WTC11 (cell line): Measurements from ENCODE around the gene SRI. TPM values are rescaled to one million over a fixed set of nuclear protein-coding genes. Genes with fewer than 3 reads are reported as not detected.

Experiments
- ATAC-seq: fragments of 200-7000 bp; cut with Tn5 transposase; 2 replicates; pipeline ENCODE4 v1.10.0; 2021; ENCODE audit warnings: mild to moderate bottlenecking, moderate library complexity
- CTCF ChIA-PET: fragments of 300-600 bp; sonication (Branson Sonifier 250); formaldehyde crosslinking; loops from one replicate; lab custom pipeline; 2021; ENCODE audit warnings: antibody characterized with exemption; lab: Charles Lee
- POLR2A ChIA-PET: fragments of 350-600 bp; sonication (Branson Sonifier 250); formaldehyde crosslinking; loops from one replicate; lab custom pipeline; 2021; ENCODE audit warnings: antibody characterized with exemption; lab: Charles Lee
- DNase-seq: peaks from one replicate; pipeline ENCODE4 v3.0.0; 2021; ENCODE audit warnings: low spot score
- H3K27ac Mint-ChIP-seq: 2 replicates; pipeline ENCODE4 v1.8.0; 2021; ENCODE audit warnings: mixed read lengths
- H3K27me3 Mint-ChIP-seq: 2 replicates; pipeline ENCODE4 v1.8.0; 2021; ENCODE audit warnings: low read depth, mild to moderate bottlenecking, moderate library complexity, mixed read lengths
- H3K36me3 Mint-ChIP-seq: 2 replicates; pipeline ENCODE4 v1.8.0; 2021; ENCODE audit warnings: mixed read lengths
- H3K4me1 Mint-ChIP-seq: 2 replicates; pipeline ENCODE4 v1.8.0; 2022; ENCODE audit warnings: mixed read lengths
- H3K4me3 Mint-ChIP-seq: 2 replicates; pipeline ENCODE4 v1.8.0; 2021; ENCODE audit warnings: mild to moderate bottlenecking, moderate library complexity, mixed read lengths
- H3K9me3 Mint-ChIP-seq: 2 replicates; pipeline ENCODE4 v1.8.0; 2021; ENCODE audit warnings: mixed read lengths
- ATF1 ChIP-seq: sonication (generic); formaldehyde crosslinking; IDR thresholded peaks from 2 replicates; pipeline ENCODE4 v1.8.1; 2023; ENCODE audit warnings: mild to moderate bottlenecking, moderate library complexity, missing genetic modification reagents
- FOXK1 ChIP-seq: sonication (generic); formaldehyde crosslinking; IDR thresholded peaks from 2 replicates; pipeline ENCODE4 v1.8.0; 2022; ENCODE audit warnings: mild to moderate bottlenecking, moderate library complexity, missing genetic modification reagents
- GTF2I ChIP-seq: fragments of 250-450 bp; sonication (Bioruptor Pico); conservative IDR thresholded peaks from 2 replicates; pipeline ENCODE4 v1.4.0; 2021; ENCODE audit warnings: mild to moderate bottlenecking
- JAZF1 ChIP-seq: fragments of 250-450 bp; sonication (Bioruptor Pico); IDR thresholded peaks from 2 replicates; pipeline ENCODE4 v1.9.0; 2021; ENCODE audit warnings: moderate library complexity, mild to moderate bottlenecking, inconsistent platforms
- NR2C2 ChIP-seq: sonication (generic); formaldehyde crosslinking; IDR thresholded peaks from 2 replicates; pipeline ENCODE4 v1.8.0; 2022; ENCODE audit warnings: mild to moderate bottlenecking, missing genetic modification reagents
- PREB ChIP-seq: sonication (generic); formaldehyde crosslinking; IDR thresholded peaks from 2 replicates; pipeline ENCODE4 v1.8.1; 2022; ENCODE audit warnings: mild to moderate bottlenecking, missing genetic modification reagents, moderate library complexity, borderline replicate concordance
- ZNF512 ChIP-seq: sonication (generic); formaldehyde crosslinking; IDR thresholded peaks from 2 replicates; pipeline ENCODE4 v1.8.1; 2022; ENCODE audit warnings: missing genetic modification reagents, borderline replicate concordance
- ZNF532 ChIP-seq: fragments of 250-450 bp; sonication (Bioruptor Pico); IDR thresholded peaks from 2 replicates; pipeline ENCODE4 v1.9.0; 2021; ENCODE audit warnings: mild to moderate bottlenecking, borderline replicate concordance
- total RNA-seq: library from RNA; stranded (reverse); gene quantifications from 3 replicates; pipeline ENCODE4 v1.2.3, GENCODE V29; 2021
- TF ChIP-seq, protein P1 (sequence below): sonication (generic); formaldehyde crosslinking; IDR thresholded peaks from 2 replicates; pipeline ENCODE4 v1.8.1; 2023; ENCODE audit warnings: mild to moderate bottlenecking, missing genetic modification reagents, moderate library complexity
- TF ChIP-seq, protein P2 (sequence below): fragments of 250-450 bp; sonication (Bioruptor Pico); IDR thresholded peaks from 2 replicates; pipeline ENCODE4 v2.1.2; 2022; ENCODE audit warnings: mild to moderate bottlenecking, moderate library complexity

Gene SRI
- total RNA-seq, 1 experiment from 2014 or later: 135 TPM

- POLR2A ChIA-PET: no interaction called here
- DNase-seq (no peak), ATAC-seq (no peak)
- Mint-ChIP-seq H3K4me3 (no peak overlapping the region), H3K4me1 (peaks cover 26% of the 10 kb centered on the region), H3K36me3 (peaks cover 34% of the 10 kb centered on the region), H3K27me3 (no peaks in the 10 kb centered on the region), H3K9me3 (peaks cover 34% of the 10 kb centered on the region), H3K27ac (no peak overlapping the region)
- CTCF ChIA-PET: no interaction called here
- TF ChIP-seq ZNF512 (no peak), ATF1 (CRISPR knock-in tag) (no peak), ZNF532 (CRISPR knock-in tag) (no peak), FOXK1 (CRISPR knock-in tag) (no peak), PREB (CRISPR knock-in tag) (no peak), GTF2I (no peak)
- TF ChIP-seq, protein P1, sequence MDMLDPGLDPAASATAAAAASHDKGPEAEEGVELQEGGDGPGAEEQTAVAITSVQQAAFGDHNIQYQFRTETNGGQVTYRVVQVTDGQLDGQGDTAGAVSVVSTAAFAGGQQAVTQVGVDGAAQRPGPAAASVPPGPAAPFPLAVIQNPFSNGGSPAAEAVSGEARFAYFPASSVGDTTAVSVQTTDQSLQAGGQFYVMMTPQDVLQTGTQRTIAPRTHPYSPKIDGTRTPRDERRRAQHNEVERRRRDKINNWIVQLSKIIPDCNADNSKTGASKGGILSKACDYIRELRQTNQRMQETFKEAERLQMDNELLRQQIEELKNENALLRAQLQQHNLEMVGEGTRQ: no peak
- TF ChIP-seq, protein P2, sequence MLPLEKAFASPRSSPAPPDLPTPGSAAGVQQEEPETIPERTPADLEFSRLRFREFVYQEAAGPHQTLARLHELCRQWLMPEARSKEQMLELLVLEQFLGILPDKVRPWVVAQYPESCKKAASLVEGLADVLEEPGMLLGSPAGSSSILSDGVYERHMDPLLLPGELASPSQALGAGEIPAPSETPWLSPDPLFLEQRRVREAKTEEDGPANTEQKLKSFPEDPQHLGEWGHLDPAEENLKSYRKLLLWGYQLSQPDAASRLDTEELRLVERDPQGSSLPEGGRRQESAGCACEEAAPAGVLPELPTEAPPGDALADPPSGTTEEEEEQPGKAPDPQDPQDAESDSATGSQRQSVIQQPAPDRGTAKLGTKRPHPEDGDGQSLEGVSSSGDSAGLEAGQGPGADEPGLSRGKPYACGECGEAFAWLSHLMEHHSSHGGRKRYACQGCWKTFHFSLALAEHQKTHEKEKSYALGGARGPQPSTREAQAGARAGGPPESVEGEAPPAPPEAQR: no peak
Measured at GRCh38 chr7:88156356-88156755, 63.5 kb downstream of the SRI start.

DNA sequence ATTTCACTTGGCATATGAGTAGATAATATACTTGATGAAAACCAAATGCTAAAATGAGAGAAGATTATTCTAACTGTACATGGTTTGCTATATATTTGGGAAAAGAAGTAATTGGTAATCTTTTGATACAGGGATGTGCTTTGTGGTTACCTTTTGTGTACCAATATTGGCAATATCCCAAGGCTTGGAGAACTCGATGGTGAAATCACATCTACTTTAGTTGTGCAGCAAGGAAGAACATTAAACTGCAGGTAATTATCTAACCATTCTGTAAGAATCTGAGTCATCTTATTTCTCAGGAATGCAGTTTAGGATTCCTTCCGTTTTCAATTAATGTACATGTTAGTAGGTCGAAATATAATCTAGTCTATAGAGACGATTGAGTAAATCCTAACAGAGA is 64.1 kb downstream of the SRI start:
- ATAC-seq: no peak
- H3K4me3 Mint-ChIP-seq: no peak overlapping the region
- ChIA-PET CTCF (no interaction called here), POLR2A (no interaction called here)
- no peak for DNase-seq
- no peaks in the 10 kb centered on the region for H3K27me3 Mint-ChIP-seq
- no peak for TF ChIP-seq JAZF1
- no peak for TF ChIP-seq NR2C2 (CRISPR knock-in tag)
- H3K36me3 Mint-ChIP-seq: peaks cover 34% of the 10 kb centered on the region
- H3K4me1 Mint-ChIP-seq: peaks cover 28% of the 10 kb centered on the region
- no peak overlapping the region for H3K27ac Mint-ChIP-seq
- H3K9me3 Mint-ChIP-seq: peaks cover 30% of the 10 kb centered on the region

Other genes starting within 250 kb of the SRI start
- 0.09 to 0.18 TPM (median 0.17 TPM) in 3 replicates for gene STEAP4, start 86.9 kb upstream of the SRI start, total RNA-seq